Left kidney (tissue), 2 donors: ENCODE measurements around the gene PRM3. TPM values are rescaled to one million over a fixed set of nuclear protein-coding genes. Genes with fewer than 3 reads are reported as not detected.
A peak's percentile ranks its signal among the peaks of the same experiment; 100 is the strongest.

Experiments used
- DNase-seq: peaks from one replicate; pipeline ENCODE4 v3.0.0-alpha.2; 2013
- polyA plus RNA-seq: library from polyadenylated mRNA; unstranded; fragments of 120-200 nt; gene quantifications from one replicate; pipeline ENCODE4 v1.2.1, GENCODE V29; 2013; ENCODE audit not compliant: insufficient read length

Gene PRM3
- polyA plus RNA-seq, 1 donor, result not detected

DNA sequence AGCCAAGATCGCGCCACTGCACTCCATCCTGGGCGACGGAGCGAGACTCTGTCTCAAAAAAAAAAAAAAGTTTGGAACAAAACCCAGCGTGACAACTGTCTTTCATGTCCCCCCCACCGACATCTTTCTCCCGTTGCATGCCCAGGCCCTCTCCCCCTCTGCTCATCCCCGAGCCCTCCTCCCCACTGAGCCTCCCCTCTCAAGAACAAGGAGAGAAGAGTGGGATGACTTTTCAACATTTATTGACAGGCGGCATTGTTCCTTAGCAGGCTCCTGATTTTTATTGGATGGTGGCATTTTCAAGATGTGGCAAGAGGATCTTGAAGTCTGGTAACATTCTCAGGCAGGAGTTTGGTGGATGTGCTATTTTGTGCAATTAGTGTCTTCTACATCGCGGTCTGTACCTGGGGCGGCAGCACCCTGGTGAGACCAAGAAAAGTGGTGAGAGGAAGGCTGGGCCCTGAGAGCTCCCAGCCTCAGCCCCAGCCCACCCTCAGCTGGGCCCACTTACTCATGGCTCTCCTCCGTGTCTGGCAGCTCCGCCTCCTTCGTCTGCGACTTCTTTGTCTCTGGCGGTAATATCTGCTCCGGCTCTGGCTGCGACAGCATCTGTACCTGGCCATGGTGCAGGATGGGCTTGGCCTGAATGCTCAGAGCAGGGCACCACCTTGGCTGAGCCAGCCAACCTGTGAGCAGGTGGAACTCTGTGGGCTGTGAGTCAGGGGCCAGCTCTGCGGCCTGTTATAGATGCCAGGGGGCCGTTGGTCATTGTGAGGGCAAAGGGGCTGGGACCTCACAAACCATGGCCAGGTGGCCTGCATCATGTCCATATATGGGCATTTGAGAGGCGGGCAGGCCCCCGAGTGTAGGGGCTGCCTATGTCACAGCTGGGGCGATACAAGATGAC is 7.4 kb upstream of the PRM3 start, which contains the start of gene PRM1:
PRM1 (minus strand) TSS at position 715 of the 907 bp plus-strand sequence; CDS start at position 623, 92 bp downstream.
- no peak for DNase-seq

DNA sequence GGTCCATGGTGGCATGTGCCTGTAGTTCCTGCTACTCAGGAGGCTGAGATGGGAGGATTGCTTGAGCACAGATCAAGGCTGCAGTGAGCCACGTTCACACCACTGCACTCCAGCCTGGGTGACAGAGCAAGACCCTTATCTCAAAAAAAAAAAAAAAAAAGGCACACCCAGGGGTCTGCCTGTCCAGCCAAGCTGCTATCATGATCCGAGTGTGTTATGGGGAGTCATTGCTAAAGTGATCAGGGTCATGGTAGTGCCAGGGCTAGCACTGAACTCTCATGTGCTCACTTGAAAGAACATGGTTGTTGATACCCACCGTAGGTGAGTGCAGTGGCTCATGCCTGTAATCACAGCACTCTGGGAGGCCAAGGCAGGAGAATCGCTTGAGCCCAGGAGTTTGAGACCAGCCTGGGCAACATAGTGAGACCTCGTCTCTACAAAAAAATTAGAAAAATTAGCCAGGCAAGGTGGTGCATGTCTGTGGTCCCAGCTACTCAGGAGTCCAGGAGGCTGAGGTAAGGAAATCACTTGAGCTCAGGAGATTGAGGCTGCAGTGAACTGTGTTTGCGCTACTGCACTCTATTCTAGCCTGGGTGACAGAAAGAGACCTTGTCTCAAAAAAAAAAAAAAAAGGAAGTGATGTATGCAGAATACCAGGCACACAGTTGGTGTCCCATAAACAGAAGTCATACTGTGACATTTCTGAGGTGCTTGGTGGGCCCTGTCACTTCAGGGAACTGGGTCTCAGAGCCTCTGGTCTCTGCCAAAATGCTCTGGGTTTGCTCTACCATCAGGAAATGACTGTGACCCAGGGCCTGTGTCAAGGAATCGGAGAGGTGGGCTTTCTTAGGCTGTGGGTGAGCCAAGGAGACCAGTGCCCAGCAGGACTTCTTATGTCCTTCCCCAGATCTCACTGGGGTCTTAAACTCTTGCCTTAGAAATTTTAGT is 5.5 kb upstream of the PRM3 start:
- DNase-seq, result no peak

DNA sequence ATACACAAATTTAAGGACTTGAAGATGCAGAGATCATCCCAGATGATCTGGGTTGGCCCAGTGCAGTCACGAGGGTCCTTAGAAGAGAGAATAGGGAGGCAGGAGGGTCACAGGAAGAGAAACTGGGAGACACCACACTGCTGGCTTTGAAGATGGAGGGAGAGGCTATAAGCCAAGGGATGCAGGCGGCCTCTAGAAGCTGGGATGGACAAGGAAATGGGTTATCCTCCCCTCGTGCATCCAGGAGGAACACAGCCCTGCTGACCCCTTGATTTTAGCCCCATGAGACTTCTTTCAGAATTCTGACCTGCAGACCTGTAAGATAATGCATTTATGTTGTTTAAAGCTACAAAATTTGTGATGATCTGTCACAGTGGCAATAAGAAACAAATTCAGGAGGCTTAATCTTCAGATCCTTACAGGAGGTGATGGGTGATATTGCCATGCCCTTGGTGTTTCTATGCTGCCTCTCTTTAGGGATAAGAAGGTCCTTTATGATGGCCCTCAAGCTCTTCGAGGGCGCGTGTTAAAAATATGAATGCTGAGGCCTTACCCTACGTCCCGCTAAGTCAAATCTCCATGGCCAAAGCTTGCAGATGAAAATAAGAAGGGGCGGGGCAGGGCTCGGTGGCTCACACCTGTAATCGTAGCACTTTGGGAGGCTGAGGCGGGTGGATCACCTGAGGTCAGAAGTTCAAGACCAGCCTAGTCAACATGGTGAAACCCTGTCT is 4.3 kb upstream of the PRM3 start:
- DNase-seq, result no peak

- DNase-seq, result no peak
Observed at GRCh38 chr16:11276896-11277593, 3.6 kb upstream of the PRM3 start.

GRCh38 chr16:11276143-11276895 is 2.9 kb upstream of the PRM3 start, which contains the start of gene PRM2:
PRM2 (minus strand) TSS chr16:11276480; CDS start chr16:11276370, 110 bp downstream.
- no peak for DNase-seq

DNA sequence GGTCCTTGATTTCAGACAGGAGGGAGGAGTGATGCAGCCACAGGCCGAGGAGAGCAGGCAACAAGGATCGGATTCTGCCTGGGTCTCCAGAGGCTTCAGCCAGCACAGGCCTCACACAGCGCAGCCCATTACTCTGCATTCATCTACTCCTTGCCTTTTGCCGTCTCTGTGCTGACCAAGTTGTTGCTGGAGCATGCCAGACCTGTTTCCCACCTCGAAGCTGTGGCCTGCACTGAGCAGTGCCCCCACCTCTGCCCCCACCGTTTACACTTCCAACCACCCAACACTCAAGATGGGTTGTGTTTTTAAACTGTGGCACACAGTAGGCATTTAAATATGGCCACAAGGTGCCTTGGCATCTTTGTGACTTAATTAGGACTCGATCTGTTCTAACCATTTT is 1.5 kb upstream of the PRM3 start:
- DNase-seq, result no peak

- peak; percentile 85 for DNase-seq
Observed at GRCh38 chr16:11273721-11274324, 394 bp upstream of the PRM3 start.

- DNase-seq, result no peak
Observed at GRCh38 chr16:11272484-11272883, 945 bp downstream of the PRM3 start.

DNA sequence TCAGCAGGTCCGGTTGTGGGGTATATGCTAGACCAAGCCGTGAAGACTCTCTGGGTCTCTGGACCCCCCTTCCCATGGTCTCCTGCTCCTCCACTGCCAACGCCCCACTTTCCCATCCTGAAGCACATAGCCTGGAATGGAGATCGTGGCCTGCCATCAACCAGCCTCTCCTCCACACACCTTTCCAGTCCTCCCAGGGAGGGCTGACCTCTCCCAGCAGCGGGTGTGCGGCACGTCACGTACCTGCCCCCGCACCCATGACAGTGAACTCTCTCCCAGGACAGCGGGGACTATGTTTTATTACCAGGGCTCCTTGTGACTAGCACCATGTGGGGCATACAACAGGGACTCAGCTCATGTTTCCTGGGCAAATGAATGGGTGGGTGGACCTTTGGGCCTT is 1.8 kb downstream of the PRM3 start:
- no peak for DNase-seq

DNA sequence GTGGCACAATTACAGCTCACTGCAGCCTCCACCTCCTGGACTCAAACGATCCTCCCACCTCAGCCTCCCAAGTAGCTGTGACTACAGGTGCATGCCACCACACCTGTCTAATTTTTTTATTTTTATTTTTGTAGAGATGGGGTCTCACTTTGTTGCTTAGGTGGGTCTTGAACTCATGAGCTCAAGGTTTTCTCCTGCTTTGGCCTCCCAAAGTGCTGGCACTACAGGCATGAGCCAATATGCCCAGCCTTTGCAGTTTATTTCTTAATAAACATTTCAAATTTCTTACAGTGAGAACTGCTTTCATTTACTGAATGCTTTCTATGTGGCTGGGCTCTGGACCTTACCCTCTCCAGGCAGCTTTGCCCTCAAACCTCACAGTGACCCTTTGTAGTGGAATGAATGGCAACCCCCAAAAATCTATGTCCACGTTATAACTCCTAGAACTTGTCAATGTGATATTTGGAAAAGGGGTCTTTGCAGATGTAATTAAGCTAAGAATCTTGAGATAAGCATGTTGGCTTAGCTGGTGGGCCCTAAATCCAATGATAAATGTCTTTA is 2.7 kb downstream of the PRM3 start:
- no peak for DNase-seq

- DNase-seq, result no peak
Observed at GRCh38 chr16:11268921-11269375, 4.5 kb downstream of the PRM3 start, which contains the start of gene TNP2. TNP2 (minus strand) TSS chr16:11269325; CDS start chr16:11269262, 63 bp downstream.

DNA sequence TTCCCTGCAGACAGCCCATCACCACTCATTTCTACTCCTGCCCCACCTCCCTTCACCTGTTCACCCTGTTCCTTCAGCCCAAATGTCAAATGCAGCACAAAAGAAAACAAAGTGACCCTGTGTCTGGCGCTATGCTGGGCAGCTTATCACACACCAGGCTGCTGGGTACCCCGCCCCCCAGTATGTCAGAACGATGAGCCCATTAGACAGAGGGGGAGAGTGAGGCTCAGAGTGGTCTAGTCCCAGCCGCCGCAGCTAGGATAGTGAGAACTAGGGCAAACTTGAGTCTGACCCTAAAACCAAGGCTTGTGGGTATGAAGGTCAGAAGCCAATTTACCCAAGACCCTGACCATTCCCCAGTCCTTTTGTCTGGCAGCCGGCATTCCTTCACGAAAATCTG is 8.3 kb downstream of the PRM3 start:
- no peak for DNase-seq

- DNase-seq, result no peak
Observed at GRCh38 chr16:11264155-11264832, 9.1 kb downstream of the PRM3 start.

GRCh38 chr16:11263737-11264136 is 9.7 kb downstream of the PRM3 start:
- DNase-seq, result no peak

GRCh38 chr16:11262915-11263314 is 10.5 kb downstream of the PRM3 start:
- no peak for DNase-seq

DNA sequence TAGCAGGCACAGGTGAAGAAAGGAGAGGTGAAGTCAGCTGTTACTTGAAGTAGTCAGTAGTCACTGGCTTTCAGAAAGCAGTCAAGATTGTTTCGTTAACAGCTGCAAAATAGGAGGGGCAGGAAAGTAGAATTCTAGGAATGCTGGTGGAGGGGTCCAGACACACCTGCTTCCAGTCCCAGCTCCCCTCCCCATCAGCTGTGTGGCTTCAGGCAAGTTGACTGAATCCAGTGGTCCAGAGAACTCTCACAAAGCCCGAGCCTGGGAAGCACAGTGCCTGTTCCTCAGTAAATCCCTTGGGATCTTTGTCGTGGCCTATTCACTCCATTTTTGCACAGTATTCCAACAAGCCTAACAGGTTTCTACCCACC is 12.8 kb downstream of the PRM3 start:
- DNase-seq, result no peak

DNA sequence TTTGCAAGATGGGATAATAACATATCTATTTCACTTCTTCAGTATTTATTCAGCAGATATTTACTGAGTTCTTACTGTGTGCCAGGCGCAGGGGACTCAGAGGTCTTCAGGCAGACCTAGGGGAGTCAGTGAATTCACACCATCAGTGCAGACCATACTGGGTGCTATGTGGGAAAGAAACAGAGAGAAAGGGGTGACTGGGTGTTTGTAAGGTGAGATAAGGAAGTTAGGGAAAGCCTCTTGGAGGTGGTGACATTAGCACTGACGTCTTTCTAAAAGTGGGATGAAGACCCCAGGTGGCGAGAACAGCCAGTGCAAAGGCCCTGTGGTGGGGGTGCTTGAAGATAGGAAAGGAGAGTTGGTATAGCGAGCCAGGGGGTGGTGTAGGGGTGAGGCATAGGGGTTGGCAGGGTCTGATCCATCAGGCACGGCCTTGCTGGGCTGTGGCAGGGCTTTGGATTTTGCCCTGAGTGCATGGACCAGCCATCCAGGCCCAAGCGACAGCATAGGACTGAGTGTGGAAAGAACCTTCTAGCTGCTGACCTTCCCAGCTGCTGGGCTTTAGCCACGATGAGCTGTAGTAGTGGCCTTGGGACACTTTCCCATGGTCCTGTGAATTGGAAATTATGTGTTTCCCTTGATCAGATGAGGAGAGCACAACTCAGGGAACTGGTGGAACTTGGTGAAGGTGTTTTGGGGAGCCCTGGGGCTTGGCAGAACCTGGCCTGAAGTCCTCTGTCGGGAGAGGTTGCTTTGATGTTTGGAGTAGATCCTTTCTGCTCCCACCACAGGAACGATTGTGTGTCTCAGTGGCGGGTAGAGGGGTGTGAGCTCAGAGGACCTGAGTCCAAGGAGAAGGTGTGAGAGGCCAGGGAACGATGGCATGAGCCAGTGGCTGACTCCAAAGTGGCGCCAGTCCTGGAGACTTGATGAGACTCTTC is 13.5 kb downstream of the PRM3 start:
- DNase-seq, result no peak
